Measurements from ENCODE around the gene KLHDC4. TPM values are rescaled to one million over a fixed set of nuclear protein-coding genes. Genes with fewer than 3 reads are reported as not detected.

Gene KLHDC4
- polyA plus RNA-seq, 2 of the 4 experiments (the other 2 are of a cell fraction), result 25.9 to 37.2 TPM

DNA sequence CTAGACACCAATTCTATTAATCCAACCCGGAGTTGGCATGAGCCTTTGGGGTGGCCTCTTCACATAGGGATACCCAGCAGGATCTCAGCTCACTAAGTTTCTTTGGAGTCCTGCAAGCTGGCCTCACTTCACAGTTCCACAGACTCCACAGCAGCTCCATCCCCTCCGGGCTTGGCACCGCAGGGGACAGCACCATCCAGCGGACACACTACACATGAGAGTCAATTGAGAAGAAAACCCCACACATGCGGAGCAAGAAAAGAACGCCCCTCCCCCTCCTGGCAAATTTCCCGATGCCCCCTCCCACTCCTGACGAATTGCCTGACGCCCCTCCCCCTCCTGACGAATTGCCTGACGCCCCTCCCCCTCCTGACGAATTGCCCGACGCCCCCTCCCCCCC, 31.1 kb downstream of the KLHDC4 start:
- FAIRE-seq, result no peak
- no peak for TF ChIP-seq ESRRA (IDR thresholded peaks at IDR 0.05; ENCODE audit: borderline replicate concordance, low read length)
- no peak for TF ChIP-seq RCOR1 (IDR thresholded peaks at IDR 0.05; ENCODE audit: low read depth, low read length)
- no peak for TF ChIP-seq EP300 (IDR thresholded peaks at IDR 0.05)
- no peak for TF ChIP-seq NPAS2 (CRISPR knock-in tag; IDR thresholded peaks at IDR 0.05; ENCODE audit: borderline replicate concordance)
- TF ChIP-seq MAZ (IDR thresholded peaks at IDR 0.05; ENCODE audit: borderline replicate concordance, low read depth, low read length), result no peak
- no peak for TF ChIP-seq RFX5 (IDR thresholded peaks at IDR 0.05)
- no peak for TF ChIP-seq GATA3 (IDR thresholded peaks at IDR 0.05; ENCODE audit: borderline replicate concordance)
- TF ChIP-seq, protein P1, sequence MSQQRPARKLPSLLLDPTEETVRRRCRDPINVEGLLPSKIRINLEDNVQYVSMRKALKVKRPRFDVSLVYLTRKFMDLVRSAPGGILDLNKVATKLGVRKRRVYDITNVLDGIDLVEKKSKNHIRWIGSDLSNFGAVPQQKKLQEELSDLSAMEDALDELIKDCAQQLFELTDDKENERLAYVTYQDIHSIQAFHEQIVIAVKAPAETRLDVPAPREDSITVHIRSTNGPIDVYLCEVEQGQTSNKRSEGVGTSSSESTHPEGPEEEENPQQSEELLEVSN (IDR thresholded peaks at IDR 0.05; ENCODE audit: borderline replicate concordance, low read depth), result no peak
- TF ChIP-seq, protein P2, sequence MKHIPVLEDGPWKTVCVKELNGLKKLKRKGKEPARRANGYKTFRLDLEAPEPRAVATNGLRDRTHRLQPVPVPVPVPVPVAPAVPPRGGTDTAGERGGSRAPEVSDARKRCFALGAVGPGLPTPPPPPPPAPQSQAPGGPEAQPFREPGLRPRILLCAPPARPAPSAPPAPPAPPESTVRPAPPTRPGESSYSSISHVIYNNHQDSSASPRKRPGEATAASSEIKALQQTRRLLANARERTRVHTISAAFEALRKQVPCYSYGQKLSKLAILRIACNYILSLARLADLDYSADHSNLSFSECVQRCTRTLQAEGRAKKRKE (CRISPR knock-in tag; IDR thresholded peaks at IDR 0.05; ENCODE audit: low read depth), result no peak
- no peak for TF ChIP-seq ZC3H11A (IDR thresholded peaks at IDR 0.05)
- no peak for TF ChIP-seq NR3C1 (IDR thresholded peaks at IDR 0.05)
- no peak for TF ChIP-seq RNF2 (IDR thresholded peaks at IDR 0.05; ENCODE audit: borderline replicate concordance, low read depth)
- 71% methylated on average over 9 of the region's 14 CpGs for WGBS (ENCODE audit: missing lambda C conversion rate)
- Histone ChIP-seq H3K4me1 (no peaks in the 10 kb centered on the region), H3K4me3 (no peak overlapping the region), H3K27ac (no peak overlapping the region), H3K9me3 (no peaks in the 10 kb centered on the region), H3K4me2 (no peak overlapping the region)
- ATAC-seq, result no peak
- POLR2A ChIA-PET, result no interaction called here
- no peak for DNase-seq (ENCODE audit: low read depth in 1 of 2, low spot score in 1 of 2)
- CTCF ChIA-PET, result interaction anchor here (0.5 to 0.7 kb wide), 3 partner anchors 10 to 826 kb away, joined by 3 read pairs; no protein-coding TSS in a partner anchor

DNA sequence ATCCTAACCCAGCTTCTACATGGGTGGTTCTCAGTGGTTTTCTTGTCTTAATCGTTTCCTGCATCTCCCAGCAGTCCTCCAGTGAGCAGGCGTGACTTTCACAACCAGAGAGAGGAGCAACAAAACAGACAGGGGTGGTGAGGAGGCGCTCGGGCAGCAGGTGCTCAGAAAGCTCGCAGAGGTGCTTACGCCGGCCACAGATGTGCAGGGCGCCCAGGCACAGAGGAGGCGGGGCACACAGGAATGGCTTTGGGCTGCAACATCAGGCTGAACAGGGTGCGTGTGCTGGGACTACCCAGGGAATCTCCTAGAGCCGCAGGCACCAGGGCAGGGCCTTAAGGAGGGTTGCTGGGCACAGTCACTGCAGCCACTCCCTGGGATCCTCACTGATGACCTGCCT, 32.6 kb downstream of the KLHDC4 start:
- ATAC-seq (peak; percentile 38 to 51; a peak in 3 of 6 replicates), DNase-seq (ENCODE audit: low read depth in 1 of 2, low spot score in 1 of 2) (no peak), FAIRE-seq (no peak)
- 90% methylated on average over 11 of the region's 11 CpGs for WGBS (ENCODE audit: missing lambda C conversion rate)
- no peaks in the 10 kb centered on the region for H3K4me1 ChIP-seq
- no peak overlapping the region for H3K27ac ChIP-seq
- H3K4me2 ChIP-seq, result no peak overlapping the region
- H3K4me3 ChIP-seq, result no peak overlapping the region
- TF ChIP-seq CHD2 (IDR thresholded peaks at IDR 0.05; ENCODE audit: low read length, partially characterized antibody), result no peak
- no peak for TF ChIP-seq NPAS2 (CRISPR knock-in tag; IDR thresholded peaks at IDR 0.05; ENCODE audit: borderline replicate concordance)
- TF ChIP-seq, protein P3, sequence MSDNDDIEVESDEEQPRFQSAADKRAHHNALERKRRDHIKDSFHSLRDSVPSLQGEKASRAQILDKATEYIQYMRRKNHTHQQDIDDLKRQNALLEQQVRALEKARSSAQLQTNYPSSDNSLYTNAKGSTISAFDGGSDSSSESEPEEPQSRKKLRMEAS (IDR thresholded peaks at IDR 0.05), result no peak
- no peak for TF ChIP-seq CBX2 (IDR thresholded peaks at IDR 0.05; ENCODE audit: borderline replicate concordance, low read depth)
- no peak for TF ChIP-seq ZSCAN20 (CRISPR knock-in tag; IDR thresholded peaks at IDR 0.05)
- TF ChIP-seq RCOR1 (IDR thresholded peaks at IDR 0.05; ENCODE audit: low read depth, low read length), result no peak
- TF ChIP-seq, protein P4, sequence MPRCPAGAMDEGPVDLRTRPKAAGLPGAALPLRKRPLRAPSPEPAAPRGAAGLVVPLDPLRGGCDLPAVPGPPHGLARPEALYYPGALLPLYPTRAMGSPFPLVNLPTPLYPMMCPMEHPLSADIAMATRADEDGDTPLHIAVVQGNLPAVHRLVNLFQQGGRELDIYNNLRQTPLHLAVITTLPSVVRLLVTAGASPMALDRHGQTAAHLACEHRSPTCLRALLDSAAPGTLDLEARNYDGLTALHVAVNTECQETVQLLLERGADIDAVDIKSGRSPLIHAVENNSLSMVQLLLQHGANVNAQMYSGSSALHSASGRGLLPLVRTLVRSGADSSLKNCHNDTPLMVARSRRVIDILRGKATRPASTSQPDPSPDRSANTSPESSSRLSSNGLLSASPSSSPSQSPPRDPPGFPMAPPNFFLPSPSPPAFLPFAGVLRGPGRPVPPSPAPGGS (IDR thresholded peaks at IDR 0.05), result no peak
- TF ChIP-seq MAZ (IDR thresholded peaks at IDR 0.05; ENCODE audit: borderline replicate concordance, low read depth, low read length), result no peak
- no peak for TF ChIP-seq RNF2 (IDR thresholded peaks at IDR 0.05; ENCODE audit: borderline replicate concordance, low read depth)
- no peak for TF ChIP-seq HOXB13 (CRISPR knock-in tag; IDR thresholded peaks at IDR 0.05; ENCODE audit: low read depth)
- no peak for TF ChIP-seq ZC3H11A (IDR thresholded peaks at IDR 0.05)
- TF ChIP-seq ZFP36 (IDR thresholded peaks at IDR 0.05; ENCODE audit: borderline replicate concordance, partially characterized antibody), result no peak
- TF ChIP-seq, protein P1 (IDR thresholded peaks at IDR 0.05; ENCODE audit: borderline replicate concordance, low read depth), result no peak
- H3K9me3 ChIP-seq, result no peaks in the 10 kb centered on the region
- ChIA-PET CTCF (interaction anchor here (1.1 kb wide), 1 partner anchor 15 kb away, joined by 5 read pairs; no protein-coding TSS in a partner anchor), POLR2A (no interaction called here)

DNA sequence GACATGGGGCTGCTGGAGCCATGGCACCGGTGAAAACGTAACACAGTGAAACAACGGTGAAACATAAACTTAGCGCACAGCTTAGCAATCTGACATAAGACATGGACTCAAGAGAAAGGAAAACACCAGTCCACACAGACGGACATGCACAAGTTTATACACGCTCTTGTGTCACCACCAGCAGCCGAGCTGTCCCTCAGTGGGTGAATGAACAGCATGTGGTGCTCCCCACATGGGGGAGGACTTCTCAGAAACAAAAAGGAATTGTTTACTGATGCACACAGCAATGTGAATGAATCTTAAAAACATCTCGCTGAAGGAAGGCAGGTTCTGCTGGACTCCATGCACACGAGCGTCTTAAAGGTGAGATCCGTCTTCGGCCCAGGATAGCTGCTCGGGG, 34.2 kb downstream of the KLHDC4 start:
- no peak overlapping the region for H3K27ac ChIP-seq
- H3K4me3 ChIP-seq, result no peak overlapping the region
- CTCF ChIA-PET, result interaction anchor here (0.6 to 1.0 kb wide), 3 partner anchors 33 to 396 kb away, joined by 3 to 4 read pairs (median 4); no protein-coding TSS in a partner anchor
- POLR2A ChIA-PET, result no interaction called here
- 97% methylated on average over 13 of the region's 13 CpGs for WGBS (ENCODE audit: missing lambda C conversion rate)
- DNase-seq (ENCODE audit: low read depth in 1 of 2, low spot score in 1 of 2), result no peak
- no peaks in the 10 kb centered on the region for H3K9me3 ChIP-seq
- H3K4me1 ChIP-seq, result no peaks in the 10 kb centered on the region
- no peak for ATAC-seq
- no peak overlapping the region for H3K4me2 ChIP-seq
- FAIRE-seq, result no peak
- TF ChIP-seq, protein P4 (IDR thresholded peaks at IDR 0.05), result no peak
- TF ChIP-seq, protein P1 (IDR thresholded peaks at IDR 0.05; ENCODE audit: borderline replicate concordance, low read depth), result no peak
- TF ChIP-seq KDM1A (IDR thresholded peaks at IDR 0.05; ENCODE audit: low read depth) (no peak), RARB (CRISPR knock-in tag; IDR thresholded peaks at IDR 0.05) (no peak), CBX8 (IDR thresholded peaks at IDR 0.05) (no peak), NFE2L2 (conservative IDR thresholded peaks at IDR 0.05; ENCODE audit: low read length) (no peak), POLR2AphosphoS2 (conservative IDR thresholded peaks at IDR 0.05; ENCODE audit: low read length) (no peak), CBX2 (IDR thresholded peaks at IDR 0.05; ENCODE audit: borderline replicate concordance, low read depth) (no peak), HOXB13 (CRISPR knock-in tag; IDR thresholded peaks at IDR 0.05; ENCODE audit: low read depth) (no peak), EP300 (IDR thresholded peaks at IDR 0.05) (no peak), TP53 (CRISPR knock-in tag; IDR thresholded peaks at IDR 0.05) (no peak), NR3C1 (IDR thresholded peaks at IDR 0.05) (no peak)
- TF ChIP-seq, protein P5, sequence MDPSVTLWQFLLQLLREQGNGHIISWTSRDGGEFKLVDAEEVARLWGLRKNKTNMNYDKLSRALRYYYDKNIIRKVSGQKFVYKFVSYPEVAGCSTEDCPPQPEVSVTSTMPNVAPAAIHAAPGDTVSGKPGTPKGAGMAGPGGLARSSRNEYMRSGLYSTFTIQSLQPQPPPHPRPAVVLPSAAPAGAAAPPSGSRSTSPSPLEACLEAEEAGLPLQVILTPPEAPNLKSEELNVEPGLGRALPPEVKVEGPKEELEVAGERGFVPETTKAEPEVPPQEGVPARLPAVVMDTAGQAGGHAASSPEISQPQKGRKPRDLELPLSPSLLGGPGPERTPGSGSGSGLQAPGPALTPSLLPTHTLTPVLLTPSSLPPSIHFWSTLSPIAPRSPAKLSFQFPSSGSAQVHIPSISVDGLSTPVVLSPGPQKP (IDR thresholded peaks at IDR 0.05; ENCODE audit: low read depth, low read length), result no peak
